ENCODE results near the gene MCIDAS.

The MCIDAS gene

DNA sequence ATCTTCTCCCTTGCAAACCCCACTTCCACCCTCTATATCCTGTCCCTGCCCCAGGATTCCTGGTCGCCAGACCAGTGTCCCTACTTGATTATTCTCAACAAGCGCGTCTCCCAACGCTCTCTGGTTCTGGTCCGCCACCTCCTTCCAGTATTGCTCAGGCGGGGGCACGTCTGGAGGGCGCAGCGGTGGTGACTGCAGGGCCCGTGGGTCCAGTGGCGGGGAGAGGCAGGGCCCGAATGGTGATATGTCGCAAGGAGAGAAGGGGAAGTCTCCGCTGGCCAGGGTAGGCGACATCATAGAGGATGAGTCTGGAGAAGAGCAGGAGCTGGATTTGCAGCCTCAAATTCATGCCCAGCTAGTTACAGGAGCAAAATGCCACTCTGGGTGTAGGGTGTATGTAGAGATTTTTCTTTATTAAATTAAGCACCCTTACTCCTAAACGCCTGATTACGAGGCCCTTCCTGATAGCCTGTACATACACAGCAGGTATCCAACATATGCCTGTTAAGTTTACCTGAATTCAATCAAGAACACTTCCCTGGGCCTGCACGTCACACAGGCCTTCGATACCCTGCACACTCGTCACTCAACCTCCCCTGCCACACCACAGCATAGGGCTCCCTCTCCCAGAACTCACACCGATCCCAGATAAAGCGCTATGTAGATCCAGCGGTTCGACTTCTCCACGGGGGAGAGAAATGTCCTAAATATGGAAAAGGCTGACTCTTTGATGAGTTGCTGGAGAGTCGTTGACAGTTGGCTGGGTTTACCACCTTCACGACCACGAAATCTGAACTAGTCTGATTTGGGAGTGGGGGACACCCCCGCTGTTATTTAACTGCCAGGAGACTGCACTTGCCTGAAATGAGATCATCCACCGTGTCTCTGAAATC is 4.8 kb downstream of the MCIDAS start:
- H3K4me3 ChIP-seq (ENCODE audit: low read depth, low read length): no peak overlapping the region
- no peak for DNase-seq (ENCODE audit: low read depth)
- no peak for TF ChIP-seq CTCF (IDR thresholded peaks at IDR 0.05; ENCODE audit: insufficient read depth, low read depth, low read length, missing control alignments)

DNA sequence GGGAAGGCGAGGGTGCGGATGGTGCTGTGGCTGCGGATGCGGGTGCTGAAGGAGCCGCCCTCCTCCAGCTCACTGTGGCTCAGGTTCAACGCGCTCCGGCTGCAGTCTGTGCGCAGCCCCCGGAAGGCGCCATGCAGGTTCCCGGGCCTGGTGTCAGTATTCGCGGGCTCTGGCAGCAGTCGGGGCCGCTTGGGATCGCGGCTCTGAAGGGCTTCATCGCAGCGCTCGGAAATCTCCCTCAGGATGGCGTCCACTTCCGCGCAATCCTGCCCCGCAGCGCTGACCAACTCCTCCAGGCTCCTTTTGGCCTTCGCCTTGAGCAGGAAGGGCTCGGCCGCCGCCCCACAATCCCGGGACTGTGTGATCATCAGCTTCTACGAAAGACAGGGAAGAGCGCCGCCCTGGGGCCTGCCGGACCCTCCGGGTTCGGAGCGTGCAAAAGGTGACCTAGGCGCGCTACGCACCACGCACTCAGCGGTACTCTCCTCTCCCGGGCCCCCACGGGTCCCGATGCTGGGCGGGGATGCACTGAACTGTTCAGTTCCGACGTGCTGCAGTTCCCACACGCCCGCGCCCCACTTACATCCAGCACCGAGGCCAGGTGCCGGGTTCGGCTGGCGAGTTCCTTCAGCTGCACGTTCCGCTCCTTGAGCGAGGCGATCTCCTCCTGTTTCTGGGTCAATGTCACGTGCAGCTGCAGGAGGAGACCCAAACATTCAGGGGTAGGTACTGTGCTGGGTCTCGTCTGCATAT is 6.5 kb downstream of the MCIDAS start:
- no peak for TF ChIP-seq CTCF (IDR thresholded peaks at IDR 0.05; ENCODE audit: insufficient read depth, low read depth, low read length, missing control alignments)
- no peak for DNase-seq (ENCODE audit: low read depth)
- no peak overlapping the region for H3K4me3 ChIP-seq (ENCODE audit: low read depth, low read length)

GRCh38 chr5:55219770-55220169 is 7.3 kb downstream of the MCIDAS start:
- no peak for DNase-seq (ENCODE audit: low read depth)
- no peak overlapping the region for H3K4me3 ChIP-seq (ENCODE audit: low read depth, low read length)
- no peak for TF ChIP-seq CTCF (IDR thresholded peaks at IDR 0.05; ENCODE audit: insufficient read depth, low read depth, low read length, missing control alignments)

DNA sequence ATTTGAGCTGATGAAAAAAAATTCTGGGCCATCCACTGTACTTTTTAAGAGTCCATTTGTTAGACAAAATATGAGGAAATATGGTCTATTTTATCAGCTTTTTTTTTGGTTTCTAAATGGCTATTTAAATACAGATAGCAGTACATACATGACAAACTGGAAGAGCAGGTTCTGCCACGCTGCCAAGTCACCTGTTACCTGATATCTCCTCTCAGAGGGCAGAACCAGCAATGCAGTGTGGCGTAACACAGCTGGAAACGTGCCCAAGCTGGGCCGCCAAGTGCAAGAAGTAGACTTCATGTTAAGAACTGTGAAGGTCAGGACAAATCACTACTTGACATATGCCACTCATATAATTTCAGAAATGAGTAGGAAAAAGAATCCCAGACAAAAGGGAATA is 8.1 kb downstream of the MCIDAS start:
- TF ChIP-seq CTCF (IDR thresholded peaks at IDR 0.05; ENCODE audit: insufficient read depth, low read depth, low read length, missing control alignments): no peak
- DNase-seq (ENCODE audit: low read depth): no peak
- H3K4me3 ChIP-seq (ENCODE audit: low read depth, low read length): no peak overlapping the region

- no peak for TF ChIP-seq CTCF (IDR thresholded peaks at IDR 0.05; ENCODE audit: insufficient read depth, low read depth, low read length, missing control alignments)
- no peak for DNase-seq (ENCODE audit: low read depth)
- H3K4me3 ChIP-seq (ENCODE audit: low read depth, low read length): no peak overlapping the region
Measured at GRCh38 chr5:55211184-55211874, 15.8 kb downstream of the MCIDAS start.

DNA sequence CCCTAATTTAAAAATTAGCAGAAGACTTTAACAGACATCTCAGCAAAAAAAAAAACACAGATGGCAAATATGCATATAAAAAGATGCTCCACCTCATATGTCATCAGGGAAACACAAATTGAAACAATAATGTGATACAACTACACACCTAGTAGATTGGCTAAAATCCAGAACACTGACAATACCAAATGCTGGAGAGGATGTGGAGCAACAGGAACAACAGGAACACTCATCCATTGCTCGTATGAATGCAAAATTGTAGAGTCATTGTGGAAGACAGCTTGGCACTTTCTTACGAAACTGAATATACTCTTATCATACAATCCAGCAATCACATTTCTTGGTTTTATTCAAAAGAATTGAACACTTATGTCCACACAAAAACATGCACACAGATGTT is 22.1 kb downstream of the MCIDAS start:
- no peak overlapping the region for H3K4me3 ChIP-seq (ENCODE audit: low read depth, low read length)
- no peak for DNase-seq (ENCODE audit: low read depth)
- TF ChIP-seq CTCF (IDR thresholded peaks at IDR 0.05; ENCODE audit: insufficient read depth, low read depth, low read length, missing control alignments): no peak
